Activated T-helper 9 cell treated with anti-CD3 and anti-CD28 coated beads, Interleukin-2, amount 50 U/mL, for 16 hours (primary cell): ENCODE measurements around the gene PIAS1.
"Not testable (repeated sequence)": the region's sequence is repeated elsewhere in the genome, so short reads cannot be mapped to it uniquely, and the experiment has no call there.

Experiments used
- DNase-seq: peaks from one replicate; pipeline ENCODE4 v3.0.0-alpha.2; 2020; ENCODE audit warnings: low read depth

The PIAS1 gene

DNA sequence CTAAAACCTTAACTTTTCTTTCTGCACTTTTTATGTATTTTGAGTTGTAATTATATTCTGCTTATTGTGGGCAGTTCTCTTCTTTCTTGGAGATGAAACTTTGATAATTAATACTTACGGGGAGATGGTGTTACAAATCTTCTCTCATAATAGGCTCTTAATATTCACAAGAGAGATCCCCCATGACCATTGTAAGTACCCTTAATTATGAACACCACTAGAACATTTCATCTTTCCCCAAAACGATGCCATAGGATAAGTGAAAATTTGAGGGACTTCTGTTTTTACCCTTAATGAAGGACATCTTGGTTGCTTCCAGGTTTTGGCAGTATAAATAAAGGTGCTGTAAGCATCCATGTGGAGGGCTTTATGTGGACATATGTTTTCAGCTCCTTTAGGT lies 60.7 kb downstream of the PIAS1 start:
- no peak for DNase-seq

DNA sequence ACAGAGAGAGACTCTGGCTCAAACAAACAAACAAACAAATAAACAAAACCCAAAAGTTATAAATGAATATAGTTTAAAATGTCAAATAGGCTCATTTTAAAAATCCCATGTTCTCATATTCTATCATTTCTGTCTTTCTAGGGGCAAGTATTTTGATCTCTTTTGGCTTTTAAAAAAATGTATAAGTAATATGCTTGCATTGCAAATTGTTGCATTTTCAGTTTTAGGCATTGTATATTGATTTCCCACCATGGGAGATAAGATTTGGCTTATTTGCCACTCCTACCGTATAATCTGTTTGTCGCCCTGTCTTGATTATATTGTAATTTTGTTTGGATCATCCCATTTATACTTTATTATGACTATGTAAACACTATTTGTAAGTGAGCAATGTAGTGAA lies 70.6 kb downstream of the PIAS1 start:
- no peak for DNase-seq

DNA sequence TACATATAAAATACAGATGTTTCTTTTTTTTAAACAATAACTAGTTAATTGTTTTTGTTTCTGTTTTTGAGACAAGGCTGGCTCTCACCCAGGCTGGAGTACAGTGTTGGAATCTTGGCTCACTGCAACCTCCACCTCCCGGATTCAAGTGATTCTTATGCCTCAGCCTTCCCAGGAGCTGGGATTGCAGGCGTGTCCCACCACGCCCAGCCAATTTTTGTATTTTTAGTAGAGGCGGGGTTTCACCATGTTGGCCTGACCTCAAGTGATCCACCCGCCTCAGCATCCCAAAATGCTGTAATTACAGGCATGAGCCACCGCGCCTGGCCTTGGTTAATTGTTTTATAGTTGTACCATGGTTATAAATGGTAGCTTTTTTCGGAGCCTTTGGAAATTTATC lies 72.3 kb downstream of the PIAS1 start:
- no peak for DNase-seq

DNA sequence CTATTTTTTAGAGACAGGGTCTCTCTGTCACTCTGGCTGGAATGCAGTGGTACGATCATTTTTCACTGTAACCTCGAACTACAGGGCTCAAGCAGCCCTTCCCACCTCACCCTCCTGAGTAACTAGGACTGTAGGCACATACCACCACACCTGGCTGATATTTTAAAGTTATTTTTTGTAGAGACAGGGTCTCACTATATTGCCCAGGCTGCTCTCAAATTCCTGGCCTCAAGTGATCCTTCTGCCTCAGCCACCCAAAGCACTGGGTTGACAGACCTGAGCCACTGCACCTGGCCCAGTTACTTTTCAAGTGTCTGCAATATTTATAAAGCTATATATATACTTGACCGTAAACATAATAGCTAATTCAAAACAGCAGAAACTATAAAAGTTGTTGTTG lies 75.0 kb downstream of the PIAS1 start:
- DNase-seq, result no peak

DNA sequence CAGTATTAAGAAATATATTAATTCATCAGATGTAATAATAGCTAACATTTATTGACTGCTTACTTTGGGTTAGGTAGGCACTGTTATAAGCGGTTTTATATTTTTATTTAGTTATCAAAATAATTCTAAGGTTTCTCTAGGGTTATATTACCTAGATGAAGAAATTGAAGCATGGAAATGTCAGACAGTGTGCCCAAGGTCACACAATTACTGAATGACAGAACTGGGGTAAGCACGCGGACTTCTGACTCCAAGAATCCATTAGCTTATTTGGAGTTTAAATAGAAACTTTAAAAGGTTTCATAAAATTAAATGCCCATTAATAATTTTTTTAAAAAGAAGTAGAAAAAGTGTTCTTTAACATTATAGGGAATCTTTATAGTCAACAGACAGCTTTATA lies 76.7 kb downstream of the PIAS1 start:
- DNase-seq, result no peak

DNA sequence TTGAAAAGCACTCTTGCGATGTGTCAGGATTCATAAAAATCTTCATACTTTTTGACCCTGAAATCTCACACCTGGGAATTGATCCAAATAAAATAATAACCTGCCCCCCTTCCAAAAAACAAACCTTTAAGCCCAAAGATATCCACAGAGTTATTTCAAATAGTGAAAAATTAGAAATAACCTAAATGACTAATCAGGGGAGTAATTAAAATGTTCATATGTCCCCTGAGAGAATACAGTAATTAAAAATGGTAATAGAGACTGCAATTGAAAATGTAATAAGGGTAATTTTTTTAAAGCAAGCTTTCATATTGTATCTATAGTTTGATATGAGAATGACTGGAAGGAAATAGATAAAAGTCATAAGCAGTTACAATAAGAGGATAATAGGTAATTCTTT lies 83.0 kb downstream of the PIAS1 start:
- no peak for DNase-seq

GRCh38 chr15:68143129-68143528 lies 89.0 kb downstream of the PIAS1 start:
- no peak for DNase-seq

GRCh38 chr15:68143785-68144184 lies 89.7 kb downstream of the PIAS1 start:
- DNase-seq, result no peak

DNA sequence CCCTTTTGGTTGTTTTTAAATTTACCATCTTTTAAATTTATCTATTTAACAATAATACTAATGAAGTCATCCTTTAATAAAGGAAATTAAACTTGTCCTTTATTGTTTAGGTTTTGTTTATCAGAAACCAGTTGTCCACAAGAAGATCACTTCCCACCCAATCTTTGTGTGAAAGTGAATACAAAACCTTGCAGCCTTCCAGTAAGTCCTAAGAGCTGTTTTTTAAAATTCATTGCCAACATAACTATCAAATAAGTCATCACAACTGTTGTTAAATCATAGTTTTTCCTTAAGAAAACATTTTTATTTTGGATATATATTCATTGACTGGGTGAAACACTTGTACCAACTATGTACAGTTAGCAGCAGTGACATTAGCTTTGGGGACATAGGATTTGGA lies 91.6 kb downstream of the PIAS1 start:
- DNase-seq, result no peak

DNA sequence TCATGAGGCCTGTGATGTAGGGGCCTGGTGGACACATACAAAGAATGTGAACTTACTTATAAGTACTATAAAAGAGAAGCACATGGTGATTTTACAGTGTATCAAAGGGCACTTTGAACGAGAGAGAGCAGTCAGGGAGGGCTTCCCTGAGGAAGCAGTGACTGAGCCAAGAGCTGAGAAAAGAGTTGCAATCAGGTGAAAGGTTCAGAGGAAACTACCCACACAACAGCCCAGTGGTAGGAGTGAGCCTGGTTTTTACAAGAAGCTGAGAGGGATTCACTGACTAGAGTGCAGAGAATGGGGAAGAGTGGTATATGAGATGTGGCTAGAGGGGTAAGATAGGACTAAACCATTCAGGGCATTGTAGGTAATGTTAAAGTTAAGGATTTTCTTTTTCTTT lies 93.9 kb downstream of the PIAS1 start:
- no peak for DNase-seq

DNA sequence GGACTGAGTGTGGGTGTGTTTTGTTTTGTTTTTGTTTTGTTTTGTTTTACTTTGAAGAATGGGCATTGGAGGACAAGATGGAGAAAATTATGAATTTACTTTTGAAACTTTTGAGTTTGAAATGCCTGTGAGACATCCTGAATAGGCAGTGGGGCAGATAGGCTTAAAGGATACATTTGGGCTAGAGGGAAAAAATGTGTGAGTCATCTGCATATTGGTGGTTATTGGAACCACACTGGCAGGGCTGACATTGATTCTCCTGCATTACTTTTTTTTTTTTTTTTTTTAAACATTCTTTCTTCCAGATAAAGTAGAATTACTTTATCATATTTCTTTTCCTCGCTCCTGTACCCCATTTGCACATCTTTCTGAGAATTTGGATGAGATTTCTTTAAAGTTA lies 94.9 kb downstream of the PIAS1 start:
- DNase-seq, result no peak

DNA sequence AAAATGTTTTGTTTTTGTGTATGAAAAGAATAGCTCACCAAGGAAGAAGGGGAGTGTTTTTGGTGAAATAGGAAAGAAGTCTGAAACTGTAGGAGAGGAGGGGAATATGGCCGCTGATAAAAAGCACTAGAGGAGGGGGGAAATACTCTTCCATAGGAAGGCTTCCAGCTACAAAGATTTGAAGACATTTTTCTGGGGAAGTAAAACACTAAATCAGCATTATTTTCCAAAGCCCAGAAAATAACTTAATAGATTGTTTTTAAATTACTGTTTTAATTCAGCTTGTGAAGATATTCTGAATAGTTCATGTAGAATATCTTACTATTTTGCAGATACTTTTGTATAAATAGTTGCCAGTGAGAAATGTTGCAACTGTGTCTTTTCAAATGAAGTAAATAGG lies 96.1 kb downstream of the PIAS1 start:
- DNase-seq, result no peak

DNA sequence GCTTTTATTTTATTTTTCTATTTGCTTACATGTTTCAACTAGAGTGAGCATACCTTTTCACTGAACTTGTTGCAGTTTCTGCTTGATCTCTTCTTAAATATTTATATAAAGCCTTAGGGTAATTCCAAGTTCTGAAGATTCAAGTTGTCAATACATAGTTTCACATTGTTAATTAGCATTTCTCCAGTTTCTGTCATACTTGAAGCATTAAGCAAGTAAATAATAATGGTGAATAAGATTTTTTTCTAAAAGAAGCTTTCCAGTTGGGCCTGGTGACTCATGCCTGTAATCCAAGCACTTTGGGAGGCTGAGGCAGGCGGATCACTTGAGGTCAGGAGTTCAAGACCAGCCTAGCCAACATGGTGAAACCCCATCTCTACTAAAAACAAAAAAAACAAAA lies 97.2 kb downstream of the PIAS1 start:
- DNase-seq, result no peak

DNA sequence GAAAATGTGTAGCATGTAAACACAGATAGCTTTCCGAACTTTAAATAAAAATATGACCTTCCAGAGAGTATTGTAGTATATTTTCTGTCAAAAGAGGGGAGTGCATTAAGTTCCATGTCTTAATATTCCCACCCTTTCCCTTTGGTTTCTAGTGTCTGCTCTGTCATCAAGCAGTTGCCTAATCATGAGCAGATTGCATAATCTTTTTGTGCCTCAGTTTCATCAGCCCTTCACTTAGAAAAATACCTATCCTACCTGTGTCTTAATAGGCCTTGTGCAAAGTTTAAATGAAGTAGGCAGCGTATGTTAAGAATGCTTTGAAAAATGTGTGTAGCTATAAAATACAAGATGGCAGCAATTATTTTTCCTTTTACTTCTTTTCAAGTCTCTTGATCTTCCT lies 98.2 kb downstream of the PIAS1 start:
- no peak for DNase-seq

- no peak for DNase-seq
These were observed 100.9 kb downstream of the PIAS1 start for GRCh38 chr15:68154923-68155559.

DNA sequence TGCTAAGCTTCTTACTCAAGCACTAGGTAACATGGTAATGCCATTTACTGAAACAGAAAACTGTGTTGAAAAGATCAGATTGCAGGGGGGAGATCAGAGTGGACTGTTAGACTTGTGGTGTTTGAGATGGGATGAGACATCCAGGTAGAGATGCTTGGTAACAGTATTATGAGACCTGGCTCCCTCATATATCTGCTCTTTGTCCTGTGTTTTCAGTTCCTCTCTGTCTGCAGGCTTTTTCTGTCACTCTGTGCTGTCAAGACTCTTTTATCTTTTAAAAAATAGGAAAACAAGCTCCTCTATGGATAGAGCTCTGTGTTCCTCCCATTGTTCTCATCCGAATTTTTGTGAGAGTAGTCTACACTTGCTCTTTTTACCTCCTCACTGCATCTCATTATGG lies 103.0 kb downstream of the PIAS1 start:
- DNase-seq, result no peak

DNA sequence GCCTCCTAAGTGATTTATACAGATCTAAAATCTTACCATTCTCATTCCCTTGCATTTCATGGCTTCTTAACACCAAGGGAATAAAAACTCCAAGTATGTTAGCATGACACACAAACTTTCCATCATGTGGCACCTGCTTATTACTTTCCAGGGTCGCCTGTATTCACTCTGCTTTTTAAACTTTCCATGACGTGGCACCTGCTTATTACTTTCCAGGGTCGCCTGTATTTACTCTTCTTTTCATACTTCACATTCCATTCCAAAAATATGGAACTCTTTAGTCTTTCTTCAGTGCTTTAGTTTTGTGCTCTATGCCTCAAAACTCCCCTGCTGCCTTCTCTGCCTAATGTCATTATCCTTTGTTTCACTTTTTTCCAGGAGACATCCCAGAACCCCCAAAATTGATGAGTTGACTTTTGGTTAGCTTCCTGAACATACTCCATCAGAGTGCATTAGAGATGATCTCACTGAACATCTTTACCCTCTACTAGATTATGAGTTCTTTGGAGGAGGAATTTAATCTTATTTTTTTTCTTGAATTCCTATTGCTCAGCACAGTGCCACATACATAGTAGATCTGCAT lies 104.0 kb downstream of the PIAS1 start:
- DNase-seq, result no peak

DNA sequence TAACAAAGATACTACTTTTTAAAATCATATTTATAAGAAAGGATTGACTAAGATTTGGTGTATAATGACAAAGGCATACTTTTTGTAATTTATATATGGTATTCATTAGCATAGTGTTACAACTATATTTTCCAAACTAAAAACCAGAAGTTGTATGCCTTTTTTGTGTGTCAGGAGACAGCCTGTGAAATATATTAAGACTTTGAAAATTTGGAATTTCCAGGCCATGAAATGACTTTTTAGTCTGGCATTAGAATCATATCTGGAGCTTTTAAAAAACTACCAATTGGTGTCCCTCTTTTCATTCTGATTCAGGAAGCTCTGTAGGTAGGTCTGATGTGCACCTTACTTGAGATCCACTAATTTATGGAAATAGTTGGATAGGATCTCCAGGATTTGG lies 109.1 kb downstream of the PIAS1 start:
- DNase-seq, result no peak

- DNase-seq, result no peak
These were observed 112.7 kb downstream of the PIAS1 start for GRCh38 chr15:68166847-68167246.

DNA sequence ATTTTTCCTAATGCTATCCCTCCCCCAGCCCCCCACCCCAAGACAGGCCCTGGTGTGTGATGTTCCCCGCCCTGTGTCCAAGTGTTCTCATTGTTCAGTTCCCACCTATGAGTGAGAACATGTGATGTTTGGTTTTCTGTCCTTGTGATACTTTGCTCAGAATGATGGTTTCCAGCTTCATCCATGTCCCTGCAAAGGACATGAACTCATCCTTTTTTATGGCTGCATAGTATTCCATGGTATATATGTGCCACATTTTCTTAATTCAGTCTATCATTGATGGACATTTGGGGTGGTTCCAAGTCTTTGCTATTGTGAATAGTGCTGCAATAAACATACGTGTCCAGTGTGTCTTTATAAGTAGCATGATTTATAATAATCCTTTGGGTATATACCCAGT lies 117.9 kb downstream of the PIAS1 start:
- DNase-seq, result not testable (repeated sequence)

- DNase-seq, result no peak
These were observed 119.0 kb downstream of the PIAS1 start for GRCh38 chr15:68173119-68173518.

GRCh38 chr15:68175526-68175925 lies 121.4 kb downstream of the PIAS1 start:
- no peak for DNase-seq

- DNase-seq, result no peak
These were observed 122.5 kb downstream of the PIAS1 start for GRCh38 chr15:68176601-68177000.

GRCh38 chr15:68177742-68178141 lies 123.6 kb downstream of the PIAS1 start:
- no peak for DNase-seq
